CD14-positive monocyte (primary cell): ENCODE data around the gene GLT8D1. TPM values are rescaled to one million over a fixed set of nuclear protein-coding genes. Genes with fewer than 3 reads are reported as not detected.

Experiments used
- DNase-seq, 3 donors: peaks; one replicate each; pipeline ENCODE4 v3.0.0-alpha.2; 2011 to 2022
- H2AFZ ChIP-seq: 2 replicates; pipeline ENCODE4 v1.6.0; 2012; ENCODE audit warnings: mild to moderate bottlenecking, low read depth, low read length, inconsistent platforms; ENCODE audit not compliant: insufficient read depth, poor library complexity, severe bottlenecking
- H3K27ac ChIP-seq, 2 donors: 1 replicate in 1 of 2; 2 replicates in 1 of 2; pipeline ENCODE4 v1.5.1; 2012 to 2013; ENCODE audit warnings: low read length in 2 of 2, control low read depth in 1 of 2, inconsistent platforms in 1 of 2, low read depth in 1 of 2, mild to moderate bottlenecking in 1 of 2
- H3K27me3 ChIP-seq, 2 donors: one replicate each; pipeline versions ENCODE4 v1.6.0 to v1.6.1; 2011 to 2013; ENCODE audit warnings: low read length in 2 of 2; ENCODE audit not compliant: control insufficient read depth in 2 of 2, insufficient read depth in 2 of 2
- H3K36me3 ChIP-seq, 2 donors: replicated peaks in 1 of 2; 1 replicate in 1 of 2; 2 replicates in 1 of 2; pipeline versions ENCODE4 v1.5.1 to v1.6.1; 2012 to 2013; ENCODE audit warnings: low read length in 2 of 2, control low read depth in 1 of 2, inconsistent platforms in 1 of 2, mild to moderate bottlenecking in 1 of 2; ENCODE audit not compliant: insufficient read depth in 2 of 2, control insufficient read depth in 1 of 2
- H3K4me1 ChIP-seq, 2 donors: 1 replicate in 1 of 2; 2 replicates in 1 of 2; pipeline versions ENCODE4 v1.5.1 to v1.6.1; 2012 to 2013; ENCODE audit warnings: low read length in 2 of 2, control low read depth in 1 of 2, inconsistent platforms in 1 of 2, mild to moderate bottlenecking in 1 of 2, moderate library complexity in 1 of 2; ENCODE audit not compliant: insufficient read depth in 2 of 2, control insufficient read depth in 1 of 2
- H3K4me2 ChIP-seq: replicated peaks from 2 replicates; pipeline ENCODE3; 2012; ENCODE audit warnings: low read length, moderate library complexity, mild to moderate bottlenecking; ENCODE audit not compliant: poor library complexity, severe bottlenecking; ENCODE audit errors: extremely low read depth
- H3K4me3 ChIP-seq, 3 experiments: fragments of 200-600 bp in 1 of 3; sonication (generic) in 1 of 3; replicated peaks in 1 of 3; 1 replicate in 2 of 3; 2 replicates in 1 of 3; pipeline ENCODE4 v1.5.1; 2011 to 2013; ENCODE audit warnings: low read length in 3 of 3, mild to moderate bottlenecking in 3 of 3, control low read depth in 2 of 3, low read depth in 2 of 3, inconsistent platforms in 1 of 3, moderate library complexity in 1 of 3
- H3K79me2 ChIP-seq: 2 replicates; pipeline ENCODE4 v1.6.0; 2012; ENCODE audit warnings: mild to moderate bottlenecking, control low read depth, inconsistent platforms, low read length, moderate library complexity; ENCODE audit not compliant: insufficient read depth
- H3K9ac ChIP-seq: 2 replicates; pipeline ENCODE4 v1.6.0; 2017; ENCODE audit warnings: low read length, mild to moderate bottlenecking; ENCODE audit not compliant: insufficient read depth, poor library complexity, severe bottlenecking
- H3K9me3 ChIP-seq, 2 donors: replicated peaks in 1 of 2; 1 replicate in 1 of 2; 2 replicates in 1 of 2; pipeline versions ENCODE4 v1.5.1 to v1.6.1; 2012 to 2013; ENCODE audit warnings: low read length in 2 of 2, control low read depth in 1 of 2; ENCODE audit not compliant: control insufficient read depth in 1 of 2, insufficient read depth in 1 of 2
- H4K20me1 ChIP-seq: 2 replicates; pipeline ENCODE4 v1.6.0; 2012; ENCODE audit warnings: mild to moderate bottlenecking, low read length, control low read depth, moderate library complexity; ENCODE audit not compliant: insufficient read depth
- H3K27ac Mint-ChIP-seq, 7 donors: one replicate each; pipeline ENCODE4 v1.8.0; 2020; ENCODE audit warnings: mild to moderate bottlenecking in 7 of 7, mixed read lengths in 7 of 7, moderate library complexity in 6 of 7, inconsistent platforms in 2 of 7
- H3K27me3 Mint-ChIP-seq, 3 donors: one replicate each; pipeline ENCODE4 v1.8.0; 2021 to 2022; ENCODE audit warnings: low read depth in 3 of 3, mild to moderate bottlenecking in 3 of 3, mixed read lengths in 3 of 3, moderate library complexity in 3 of 3, inconsistent platforms in 1 of 3
- H3K36me3 Mint-ChIP-seq, 2 donors: one replicate each; pipeline ENCODE4 v1.8.0; 2020; ENCODE audit warnings: mixed read lengths in 2 of 2, inconsistent platforms in 1 of 2, mild to moderate bottlenecking in 1 of 2
- H3K4me1 Mint-ChIP-seq: one replicate; pipeline ENCODE4 v1.8.0; 2020; ENCODE audit warnings: mild to moderate bottlenecking, mixed read lengths
- H3K4me3 Mint-ChIP-seq, 2 donors: one replicate each; pipeline ENCODE4 v1.8.0; 2020; ENCODE audit warnings: mild to moderate bottlenecking in 2 of 2, mixed read lengths in 2 of 2, moderate library complexity in 1 of 2
- H3K9me3 Mint-ChIP-seq, 7 donors: one replicate each; pipeline ENCODE4 v1.8.0; 2020 to 2022; ENCODE audit warnings: mixed read lengths in 7 of 7, mild to moderate bottlenecking in 6 of 7, moderate library complexity in 6 of 7, inconsistent platforms in 2 of 7
- WGBS: methylation state at CpG from one replicate; pipeline ENCODE4 v1.1.5; 2013; ENCODE audit warnings: missing lambda C conversion rate; ENCODE audit not compliant: insufficient coverage; 5-methylcytosine and 5-hydroxymethylcytosine counted together
- intact Hi-C, 2 donors: fragments of 100-400 bp; cut with micrococcal nuclease; formaldehyde crosslinking; loops; one replicate each; pipeline versions ENCODE4 v1.15.0 to v1.15.1; 2023
- polyA plus RNA-seq, 3 donors: library from polyadenylated mRNA; depleted of rRNA in 1 of 3; unstranded in 2 of 3; stranded (reverse) in 1 of 3; fragments of 300-500 nt in 2 of 3; fragments of >200 nt in 1 of 3; fragmentation: Illumina TruSeq in 2 of 3; gene quantifications; 1 replicate in 2 of 3; 2 replicates in 1 of 3; pipeline ENCODE4 v1.2.3, GENCODE V29; 2012 to 2021
- TF ChIP-seq, protein P1 (sequence below): fragments of 200-600 bp; IDR thresholded peaks from one replicate; pipeline ENCODE4 v1.8.0; 2022; ENCODE audit warnings: antibody characterized with exemption, mild to moderate bottlenecking

The GLT8D1 gene
- polyA plus RNA-seq, 3 donors, result 27.3 to 34.8 (median 34.8) TPM

DNA sequence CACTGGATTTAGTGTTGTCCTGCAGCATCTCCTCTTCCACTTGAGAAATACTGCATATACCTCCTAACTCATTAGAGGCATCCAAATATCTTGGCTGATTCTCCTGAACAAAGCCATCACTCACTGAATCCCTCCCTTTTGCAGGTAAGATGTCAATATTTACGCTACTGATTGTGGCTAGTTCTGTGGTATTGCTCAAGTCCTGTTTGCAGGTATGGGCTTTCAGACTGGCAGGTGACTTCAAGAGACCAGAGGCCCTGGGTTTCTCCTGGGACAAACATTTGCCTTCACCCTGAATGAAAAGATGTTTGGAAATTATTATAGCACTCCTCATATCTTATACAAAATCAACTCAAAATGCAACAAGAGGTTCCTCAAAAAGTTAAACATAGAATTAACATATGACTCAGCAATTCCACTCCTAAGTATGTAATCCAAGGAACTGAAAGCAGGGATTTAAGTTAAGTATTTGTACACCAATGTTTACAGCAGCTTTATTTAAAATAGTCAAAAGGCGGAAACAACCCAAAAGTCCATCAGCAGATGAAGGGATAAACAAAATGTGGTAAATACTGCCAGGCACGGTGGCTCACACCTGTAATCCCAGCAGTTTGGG is 46.6 kb upstream of the GLT8D1 start:
- no peaks in the 10 kb centered on the region for H3K27me3 ChIP-seq
- Mint-ChIP-seq H3K27ac (peak overlapping the region; percentile 81 to 94 (median 88)), H3K4me3 (peak overlapping the region in 1 of 2 donors; percentile 7), H3K36me3 (peaks cover 68 to 92% of the 10 kb centered on the region in 2 donors), H3K9me3 (no peaks in the 10 kb centered on the region), H3K27me3 (no peaks in the 10 kb centered on the region), H3K4me1 (peaks cover 14% of the 10 kb centered on the region)
- H3K79me2 ChIP-seq, result no peaks in the 10 kb centered on the region
- H3K4me2 ChIP-seq, result peak overlapping the region; percentile 19
- no peaks in the 10 kb centered on the region for H3K9me3 ChIP-seq
- peaks cover 12 to 17% of the 10 kb centered on the region in 2 donors for H3K4me1 ChIP-seq
- intact Hi-C loops, result no loop called here
- peaks cover 56 to 86% of the 10 kb centered on the region in 2 donors for H3K36me3 ChIP-seq
- peak overlapping the region; percentile 65 to 71 for H3K27ac ChIP-seq
- peak; percentile 27 to 52 (median 47) for DNase-seq
- WGBS, result no CpG with 5 or more reads among the region's 3 CpGs
- H2AFZ ChIP-seq, result no peak overlapping the region
- H3K9ac ChIP-seq, result no peak overlapping the region
- no peaks in the 10 kb centered on the region for H4K20me1 ChIP-seq
- TF ChIP-seq, protein P1, sequence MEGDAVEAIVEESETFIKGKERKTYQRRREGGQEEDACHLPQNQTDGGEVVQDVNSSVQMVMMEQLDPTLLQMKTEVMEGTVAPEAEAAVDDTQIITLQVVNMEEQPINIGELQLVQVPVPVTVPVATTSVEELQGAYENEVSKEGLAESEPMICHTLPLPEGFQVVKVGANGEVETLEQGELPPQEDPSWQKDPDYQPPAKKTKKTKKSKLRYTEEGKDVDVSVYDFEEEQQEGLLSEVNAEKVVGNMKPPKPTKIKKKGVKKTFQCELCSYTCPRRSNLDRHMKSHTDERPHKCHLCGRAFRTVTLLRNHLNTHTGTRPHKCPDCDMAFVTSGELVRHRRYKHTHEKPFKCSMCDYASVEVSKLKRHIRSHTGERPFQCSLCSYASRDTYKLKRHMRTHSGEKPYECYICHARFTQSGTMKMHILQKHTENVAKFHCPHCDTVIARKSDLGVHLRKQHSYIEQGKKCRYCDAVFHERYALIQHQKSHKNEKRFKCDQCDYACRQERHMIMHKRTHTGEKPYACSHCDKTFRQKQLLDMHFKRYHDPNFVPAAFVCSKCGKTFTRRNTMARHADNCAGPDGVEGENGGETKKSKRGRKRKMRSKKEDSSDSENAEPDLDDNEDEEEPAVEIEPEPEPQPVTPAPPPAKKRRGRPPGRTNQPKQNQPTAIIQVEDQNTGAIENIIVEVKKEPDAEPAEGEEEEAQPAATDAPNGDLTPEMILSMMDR, result no peak
- peak overlapping the region in 1 of 3 experiments; percentile 3 for H3K4me3 ChIP-seq

DNA sequence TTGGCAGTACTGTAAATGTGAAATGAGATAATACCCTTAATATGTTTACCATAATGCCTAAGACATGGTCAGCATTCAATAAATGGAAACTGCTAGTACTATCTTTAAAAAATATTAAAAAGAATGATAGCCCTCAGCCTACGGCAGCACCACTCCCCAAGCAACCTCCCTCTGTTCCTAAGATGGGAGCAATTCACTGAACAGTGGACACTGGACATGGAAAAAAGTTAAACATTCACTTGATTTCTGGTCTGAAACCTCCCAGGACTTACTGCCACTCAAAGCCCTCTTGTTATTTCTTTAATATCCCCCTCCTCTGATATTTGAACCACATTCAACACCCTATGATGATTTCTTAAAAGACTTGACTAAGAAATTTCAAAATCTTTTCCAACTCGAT is 38.1 kb upstream of the GLT8D1 start:
- Histone ChIP-seq H3K79me2 (no peaks in the 10 kb centered on the region), H3K4me3 (no peak overlapping the region), H3K4me2 (no peak overlapping the region), H3K4me1 (no peaks in the 10 kb centered on the region), H3K27me3 (no peaks in the 10 kb centered on the region), H2AFZ (no peak overlapping the region), H3K9ac (no peak overlapping the region), H3K9me3 (no peaks in the 10 kb centered on the region), H3K36me3 (peaks cover 78 to 92% of the 10 kb centered on the region in 2 donors), H4K20me1 (no peaks in the 10 kb centered on the region), H3K27ac (no peak overlapping the region)
- Mint-ChIP-seq H3K27me3 (peaks cover 0 to 1% (median 0%) of the 10 kb centered on the region in 3 donors), H3K9me3 (no peaks in the 10 kb centered on the region), H3K4me3 (no peak overlapping the region), H3K4me1 (no peaks in the 10 kb centered on the region), H3K36me3 (peaks cover 77 to 91% of the 10 kb centered on the region in 2 donors), H3K27ac (peak overlapping the region in 3 of 7 donors; percentile 57 to 64 (median 58))
- WGBS, result 75% methylated on average over 1 of the region's 2 CpGs
- intact Hi-C loops, result loop anchor here (2.0 to 10.0 kb wide), 4 partner anchors 55 to 331 kb away; no protein-coding TSS in a partner anchor
- DNase-seq, result no peak
- TF ChIP-seq, protein P1, result no peak
